GM19324 (cell line): Measurements from ENCODE around the gene XRRA1.
"Not testable (repeated sequence)": the region's sequence is repeated elsewhere in the genome, so short reads cannot be mapped to it uniquely, and the experiment has no call there.

ENCODE experiments used
- ATAC-seq: cut with Tn5 transposase; IDR thresholded peaks from one replicate; pipeline ENCODE4 v1.9.1; 2021; ENCODE audit warnings: mild to moderate bottlenecking, moderate library complexity; ENCODE audit not compliant: unreplicated experiment, low FRiP score

Gene XRRA1

GRCh38 chr11:74948898-74949752 is at the start of gene XRRA1, which contains the start of gene SPCS2:
Gene XRRA1, minus strand, starts transcription at chr11:74949091. Its CDS starts 8,213 bp downstream, at chr11:74940878.
Gene SPCS2, plus strand, starts transcription at chr11:74949266. Its CDS starts 20 bp downstream, at chr11:74949286.
- ATAC-seq: peak; percentile 87

GRCh38 chr11:74992852-74993251 is 44.0 kb upstream of the XRRA1 start:
- ATAC-seq: no peak

- ATAC-seq: no peak
Observed at GRCh38 chr11:74990941-74991340, 42.0 kb upstream of the XRRA1 start.

GRCh38 chr11:74990150-74990549 is 41.3 kb upstream of the XRRA1 start:
- ATAC-seq: not testable (repeated sequence)

- no peak for ATAC-seq
Observed at GRCh38 chr11:74989260-74989638, 40.4 kb upstream of the XRRA1 start.

- peak; percentile 87 for ATAC-seq
Observed at GRCh38 chr11:74988541-74989259, 39.8 kb upstream of the XRRA1 start, which contains the start of gene NEU3. Gene NEU3, plus strand, starts transcription at chr11:74988933. Its CDS starts 128 bp downstream, at chr11:74989061.

DNA sequence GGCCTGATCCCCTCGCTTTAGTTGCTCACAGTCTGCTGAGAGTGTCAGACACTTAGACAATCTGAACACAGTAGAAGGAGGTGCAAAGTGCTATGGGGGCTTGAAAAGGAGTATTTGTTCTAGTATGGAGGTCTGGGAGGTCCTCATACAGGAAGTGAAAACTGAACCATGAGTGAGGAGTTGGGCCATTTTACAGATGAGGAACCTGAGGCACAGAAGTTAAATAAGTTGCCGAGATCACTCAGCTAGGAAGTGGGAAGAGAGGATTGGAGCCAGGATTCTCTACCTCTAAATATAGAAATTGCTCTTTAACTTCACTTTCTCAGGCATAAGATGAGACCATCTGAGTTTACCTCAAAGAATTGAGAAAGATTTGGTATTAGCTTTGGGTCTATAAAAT is 35.8 kb upstream of the XRRA1 start:
- ATAC-seq: no peak

GRCh38 chr11:74984070-74984469 is 35.2 kb upstream of the XRRA1 start:
- no peak for ATAC-seq

- ATAC-seq: no peak
Observed at GRCh38 chr11:74981888-74982287, 33.0 kb upstream of the XRRA1 start.

DNA sequence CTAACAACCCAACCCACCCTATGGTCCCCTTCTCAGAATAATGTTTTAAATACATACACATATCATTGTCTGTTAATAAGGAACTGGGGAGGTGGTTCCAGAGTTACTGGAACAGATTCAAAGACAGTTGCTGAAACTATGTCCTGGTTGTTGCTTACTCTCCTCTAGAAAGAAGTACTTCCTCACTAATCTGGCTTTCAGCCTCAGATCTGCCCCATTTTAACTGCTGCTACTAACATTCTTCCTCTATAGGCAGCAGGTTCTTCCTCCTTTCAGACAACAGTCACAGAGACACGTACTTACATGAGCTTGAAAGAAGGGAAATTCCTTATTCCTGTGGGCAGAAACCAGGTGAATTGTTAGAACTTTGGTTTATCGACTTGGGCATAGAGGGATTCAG is 31.7 kb upstream of the XRRA1 start:
- ATAC-seq: no peak

- ATAC-seq: no peak
Observed at GRCh38 chr11:74978041-74978440, 29.1 kb upstream of the XRRA1 start.

GRCh38 chr11:74971424-74971823 is 22.5 kb upstream of the XRRA1 start:
- ATAC-seq: no peak

DNA sequence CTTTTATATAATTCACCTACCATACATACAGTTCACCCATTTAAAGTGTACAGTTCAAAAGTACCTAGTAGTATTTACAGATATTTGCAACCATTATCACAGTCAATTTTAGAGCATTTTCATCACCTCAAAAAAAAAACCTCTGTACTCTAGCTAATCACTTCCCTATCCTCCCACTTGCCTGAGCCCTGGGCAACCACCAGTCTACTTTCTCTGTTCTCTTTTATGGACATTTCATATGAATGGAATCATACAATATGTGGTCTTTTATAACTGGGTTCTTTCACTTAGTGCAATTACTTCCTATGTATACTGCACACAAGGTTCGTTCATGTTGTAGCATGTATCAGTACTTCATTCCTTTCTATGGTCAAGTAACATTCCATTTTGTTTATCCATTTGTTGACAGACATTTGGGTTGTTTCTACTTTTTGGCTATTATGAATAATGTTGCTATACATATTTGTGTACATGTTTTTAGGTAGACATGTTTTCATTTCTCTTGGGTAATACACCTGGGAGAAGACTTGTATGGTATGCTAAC is 22.0 kb upstream of the XRRA1 start:
- no peak for ATAC-seq

DNA sequence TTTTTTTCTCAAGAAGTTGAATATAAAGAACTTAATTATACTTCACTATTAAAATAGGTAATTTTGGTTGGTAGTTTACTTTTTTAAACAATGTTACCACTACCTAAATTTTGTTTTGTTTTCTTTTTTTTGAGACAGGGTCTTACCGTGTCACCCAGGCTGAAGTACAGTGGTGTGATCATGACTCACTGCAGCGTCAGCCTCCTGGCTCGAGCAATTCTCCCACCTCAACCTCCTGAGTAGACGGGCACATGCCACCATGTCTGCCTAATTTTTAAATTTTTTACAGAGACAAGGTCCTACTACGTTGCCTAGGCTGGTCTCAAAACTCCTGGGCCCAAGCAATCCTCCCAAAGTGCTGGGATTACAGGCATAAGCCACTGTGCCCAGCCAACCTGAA is 17.8 kb upstream of the XRRA1 start:
- ATAC-seq: no peak

DNA sequence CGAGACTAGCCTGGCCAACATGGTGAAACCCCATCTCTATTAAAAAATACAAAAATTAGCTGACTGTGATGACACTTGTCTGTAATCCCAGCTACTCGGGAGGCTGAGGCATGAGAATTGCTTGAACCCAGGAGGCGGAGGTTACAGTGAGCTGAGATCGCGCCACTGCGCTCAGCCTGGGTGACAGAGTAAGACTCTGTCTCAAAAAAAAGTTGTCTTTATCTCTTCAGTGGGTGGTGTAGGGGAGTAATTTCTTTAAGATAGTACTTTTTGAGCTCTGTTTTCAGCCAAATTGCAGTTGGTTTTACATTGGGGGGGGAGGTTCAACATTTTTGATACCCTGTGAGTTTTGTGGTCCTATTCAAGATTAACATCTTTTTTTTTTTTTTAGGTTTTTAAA is 11.2 kb upstream of the XRRA1 start:
- ATAC-seq: not testable (repeated sequence)

GRCh38 chr11:74957937-74958629 is 9.2 kb upstream of the XRRA1 start:
- no peak for ATAC-seq

GRCh38 chr11:74956397-74957015 is 7.6 kb upstream of the XRRA1 start:
- no peak for ATAC-seq

GRCh38 chr11:74954199-74954598 is 5.3 kb upstream of the XRRA1 start:
- ATAC-seq: no peak

DNA sequence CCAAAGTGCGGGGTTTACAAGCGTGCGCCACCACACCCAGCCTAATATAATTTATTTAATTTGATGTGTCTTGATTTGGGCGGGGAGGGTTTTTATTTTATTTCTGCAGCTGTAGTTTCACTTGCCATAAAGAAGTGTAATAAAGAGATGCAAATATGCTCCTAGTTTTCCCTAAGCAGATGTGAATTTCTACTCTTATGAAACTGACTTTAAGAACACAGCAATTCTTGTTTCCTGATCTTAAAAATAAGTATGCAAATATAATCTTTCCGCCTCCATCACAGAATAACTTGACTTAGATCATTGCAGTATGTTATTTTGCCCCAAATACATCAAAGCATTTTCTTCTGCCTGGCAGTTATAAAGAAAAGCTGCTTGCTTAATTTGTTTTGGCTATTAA is 4.6 kb upstream of the XRRA1 start:
- no peak for ATAC-seq

GRCh38 chr11:74952752-74953151 is 3.9 kb upstream of the XRRA1 start:
- ATAC-seq: no peak
